GM12878 (cell line): ENCODE measurements around the gene HBP1. TPM values are rescaled to one million over a fixed set of nuclear protein-coding genes. Genes with fewer than 3 reads are reported as not detected.

Experiments used
- ATAC-seq: fragments of 200-7000 bp; cut with Tn5 transposase; 3 replicates; pipeline ENCODE4 v1.9.1; 2020; ENCODE audit warnings: mild to moderate bottlenecking, moderate library complexity
- BruUV-seq: library from RNA; stranded (reverse); fragments of 400-500 nt; replicated peaks from 2 replicates; lab custom pipeline; 2021; lab: Mats Ljungman, UMichigan
- CTCF ChIA-PET: fragments of 300-600 bp; sonication (Branson Sonifier 250); formaldehyde crosslinking; extraction: SDS; loops from one replicate; lab custom pipeline; 2021; ENCODE audit warnings: inconsistent platforms; lab: Yijun Ruan, JAX
- POLR2A ChIA-PET: fragments of 350-600 bp; formaldehyde crosslinking; extraction: SDS; loops from one replicate; lab custom pipeline; 2021; ENCODE audit warnings: inconsistent platforms; lab: Charles Lee
- RAD21 ChIA-PET: fragments of 300-600 bp; sonication (Branson Sonifier 250); formaldehyde crosslinking; loops from one replicate; lab custom pipeline; 2023; ENCODE audit warnings: antibody characterized with exemption; ENCODE audit not compliant: unreplicated experiment; lab: Charles Lee
- SMC1A ChIA-PET: fragments of 300-600 bp; sonication (Branson Sonifier 250); formaldehyde crosslinking; loops from one replicate; lab custom pipeline; 2023; ENCODE audit not compliant: unreplicated experiment, uncharacterized antibody; lab: Charles Lee
- DNase-seq: peaks from one replicate; pipeline ENCODE4 v3.0.0-alpha.2; 2011; ENCODE audit warnings: low read depth, low spot score
- FAIRE-seq: peaks from 3 replicates; lab custom pipeline; 2011; peaks lifted over from hg19 to GRCh38; lab: Jason Lieb, UNC
- H2AFZ ChIP-seq: 2 replicates; pipeline ENCODE4 v1.6.0; 2011; ENCODE audit warnings: low read depth, low read length, control low read depth; ENCODE audit not compliant: control insufficient read depth
- H3K27ac ChIP-seq: 2 replicates; pipeline ENCODE4 v1.5.1; 2011; ENCODE audit warnings: control low read depth; ENCODE audit not compliant: control insufficient read depth, insufficient read depth
- H3K27me3 ChIP-seq, 2 experiments: replicated peaks in 1 of 2; 2 replicates each; pipeline versions ENCODE4 v1.6.0 to v1.6.1; 2011; ENCODE audit warnings: low read length in 1 of 2; ENCODE audit not compliant: control insufficient read depth in 2 of 2, insufficient read depth in 2 of 2
- H3K36me3 ChIP-seq, 2 experiments: 2 replicates each; pipeline ENCODE4 v1.5.1; 2011; ENCODE audit warnings: low read length in 1 of 2; ENCODE audit not compliant: control insufficient read depth in 2 of 2, insufficient read depth in 2 of 2
- H3K4me1 ChIP-seq: 2 replicates; pipeline ENCODE4 v1.6.1; 2011; ENCODE audit warnings: mild to moderate bottlenecking, low read length, moderate library complexity, mixed read lengths; ENCODE audit not compliant: control insufficient read depth, insufficient read depth
- H3K4me2 ChIP-seq: 2 replicates; pipeline ENCODE4 v1.6.0; 2011; ENCODE audit warnings: control low read depth; ENCODE audit not compliant: control insufficient read depth, insufficient read depth
- H3K4me3 ChIP-seq: fragments of 200-600 bp; sonication (generic); 2 replicates; pipeline ENCODE4 v1.5.1; 2016
- H3K79me2 ChIP-seq: 2 replicates; pipeline ENCODE4 v1.6.0; 2011; ENCODE audit warnings: low read length; ENCODE audit not compliant: control insufficient read depth, insufficient read depth
- H3K9ac ChIP-seq: 2 replicates; pipeline ENCODE4 v1.8.0; 2011; ENCODE audit warnings: low read length, control low read depth, mixed read lengths; ENCODE audit not compliant: control insufficient read depth, insufficient read depth
- H3K9me3 ChIP-seq: replicated peaks from 3 replicates; pipeline ENCODE4 v1.5.1; 2011; ENCODE audit warnings: mild to moderate bottlenecking, low read length; ENCODE audit not compliant: control insufficient read depth, insufficient read depth
- H4K20me1 ChIP-seq: 2 replicates; pipeline ENCODE4 v1.6.0; 2011; ENCODE audit not compliant: control insufficient read depth, insufficient read depth
- ATF3 ChIP-seq: IDR thresholded peaks from 2 replicates; pipeline ENCODE4 v1.6.1; 2011; ENCODE audit warnings: low read depth, mild to moderate bottlenecking, low read length, moderate library complexity, borderline replicate concordance; ENCODE audit errors: extremely low read depth
- BRCA1 ChIP-seq: IDR thresholded peaks from 2 replicates; pipeline ENCODE4 v1.6.1; 2011; ENCODE audit warnings: low read depth, low read length, improper control_type of control experiment
- CHD2 ChIP-seq: IDR thresholded peaks from 2 replicates; pipeline ENCODE4 v1.6.1; 2011; ENCODE audit warnings: low read depth, low read length, improper control_type of control experiment, borderline replicate concordance
- EGR1 ChIP-seq, 2 experiments: IDR thresholded peaks; 1 replicate in 1 of 2; 2 replicates in 1 of 2; pipeline ENCODE4 v1.6.1; 2011 to 2012; ENCODE audit warnings: low read depth in 2 of 2, low read length in 2 of 2, borderline replicate concordance in 1 of 2, mild to moderate bottlenecking in 1 of 2, moderate library complexity in 1 of 2
- ELK1 ChIP-seq: IDR thresholded peaks from 2 replicates; pipeline ENCODE4 v1.6.1; 2012; ENCODE audit warnings: low read depth, low read length, improper control_type of control experiment
- FOS ChIP-seq: IDR thresholded peaks from 3 replicates; pipeline ENCODE4 v1.6.1; 2011; ENCODE audit warnings: borderline replicate concordance; ENCODE audit not compliant: insufficient read length; ENCODE audit errors: extremely low read depth
- GABPA ChIP-seq: IDR thresholded peaks from 2 replicates; pipeline ENCODE4 v1.6.1; 2014; ENCODE audit warnings: antibody characterized with exemption, low read depth, mild to moderate bottlenecking, inconsistent platforms
- JUND ChIP-seq: IDR thresholded peaks from 2 replicates; pipeline ENCODE4 v1.6.1; 2012; ENCODE audit warnings: low read depth, mild to moderate bottlenecking, low read length, improper control_type of control experiment, moderate library complexity
- KAT2A ChIP-seq: conservative IDR thresholded peaks from 2 replicates; pipeline ENCODE4 v1.6.1; 2011; ENCODE audit warnings: low read depth, low read length; ENCODE audit not compliant: control insufficient read depth
- MLLT1 ChIP-seq: fragments of 450-650 bp; IDR thresholded peaks from 2 replicates; pipeline ENCODE4 v1.6.1; 2016; ENCODE audit warnings: mild to moderate bottlenecking
- MYB ChIP-seq: fragments of 150-350 bp; IDR thresholded peaks from 2 replicates; pipeline ENCODE4 v1.6.1; 2014; ENCODE audit warnings: mild to moderate bottlenecking, low read depth, low read length, borderline replicate concordance
- STAT3 ChIP-seq: IDR thresholded peaks from 2 replicates; pipeline ENCODE4 v1.6.1; 2011; ENCODE audit warnings: low read depth, low read length, improper control_type of control experiment
- ZSCAN29 ChIP-seq: fragments of 450-650 bp; IDR thresholded peaks from 2 replicates; pipeline ENCODE4 v1.6.1; 2017; ENCODE audit warnings: mild to moderate bottlenecking, moderate library complexity
- WGBS: methylation state at CpG from one replicate; pipeline ENCODE4 v1.1.6; 2016; ENCODE audit warnings: low lambda C conversion rate; ENCODE audit not compliant: insufficient replicate concordance, insufficient coverage; ENCODE audit errors: missing lambda C conversion rate; 5-methylcytosine and 5-hydroxymethylcytosine counted together
- in situ Hi-C: fragments of 300-500 bp; cut with MboI; formaldehyde crosslinking; loops from 9 replicates; pipeline ENCODE4 v1.14.3; 2018; ENCODE audit warnings: mixed read lengths
- intact Hi-C: fragments of 100-400 bp; cut with micrococcal nuclease; formaldehyde crosslinking; loops from one replicate; pipeline ENCODE4 v1.14.2; 2022; ENCODE audit not compliant: unreplicated experiment
- polyA plus RNA-seq, 11 experiments: library from polyadenylated mRNA; depleted of rRNA in 4 of 11; unstranded in 6 of 11; stranded (reverse) in 5 of 11; fragments of >200 nt; fragmentation: Nextera tagmentation in 4 of 11; fragmentation: Illumina TruSeq in 1 of 11; extraction: Ambion mirVana in 4 of 11; extraction: Trizol in 1 of 11; gene quantifications; 1 replicate in 1 of 11; 2 replicates in 10 of 11; pipeline versions ENCODE4 v1.2.1 to v1.2.3, GENCODE V29; 2011 to 2016; ENCODE audit warnings: inconsistent platforms in 2 of 11, missing spikeins in 2 of 11, low read depth in 1 of 11
- total RNA-seq, 4 experiments: library from RNA; depleted of rRNA in 3 of 4; stranded (reverse); fragments of >200 nt in 3 of 4; fragmentation: Illumina TruSeq in 1 of 4; extraction: Trizol in 1 of 4; gene quantifications; 2 replicates each; pipeline versions ENCODE4 v1.2.1 to v1.2.3, GENCODE V29; 2013 to 2021

Gene HBP1
- total and polyA plus RNA-seq, 10 of the 15 experiments (the other 5 are each of a cell fraction or from before 2014, with no cell fraction given) = 5.8 to 30.9 (median 9.4) TPM

- Histone ChIP-seq H3K79me2 (no peaks in the 10 kb centered on the region), H3K9me3 (peaks cover 1% of the 10 kb centered on the region; the same call in 2 of the 3 replicates), H3K27me3 (no peaks in the 10 kb centered on the region), H3K9ac (no peak overlapping the region), H4K20me1 (no peaks in the 10 kb centered on the region), H3K27ac (no peak overlapping the region), H3K36me3 (peaks cover 2 to 10% of the 10 kb centered on the region in 2 experiments; a peak in 3 of 4 replicates), H3K4me1 (no peaks in the 10 kb centered on the region), H2AFZ (no peak overlapping the region), H3K4me3 (no peak overlapping the region), H3K4me2 (no peak overlapping the region)
- RAD21 ChIA-PET = no interaction called here
- intact Hi-C loops = no loop called here
- POLR2A ChIA-PET = interaction anchor here (0.8 kb wide), 1 partner anchor 36 kb away, joined by 3 read pairs; no protein-coding TSS in a partner anchor
- SMC1A ChIA-PET = interaction anchor here (1.0 kb wide), 1 partner anchor 413 kb away, joined by 3 read pairs; no protein-coding TSS in a partner anchor
- in situ Hi-C loops = loop anchor here (10.0 kb wide), 1 partner anchor 515 kb away; no protein-coding TSS in a partner anchor
- DNase-seq (no peak), FAIRE-seq (no peak), ATAC-seq (no peak)
- 96% methylated on average over 4 of the region's 4 CpGs for WGBS
- TF ChIP-seq GABPA (no peak), ELK1 (no peak), KAT2A (no peak), CHD2 (no peak), MYB (no peak), ZSCAN29 (no peak), ATF3 (no peak), FOS (no peak), BRCA1 (no peak), STAT3 (no peak), JUND (no peak), EGR1 (IDR thresholded peaks at IDR 0.05; ENCODE audit: borderline replicate concordance in 1 of 2, low read depth in 2 of 2, low read length in 2 of 2) (no peak), MLLT1 (no peak)
- no TSS peak for BruUV-seq
- CTCF ChIA-PET = interaction anchor here (1.1 to 1.4 kb wide), 2 partner anchors 9 to 15 kb away, joined by 4 to 5 read pairs; no protein-coding TSS in a partner anchor
These were observed 40.8 kb downstream of the HBP1 start for GRCh38 chr7:107209565-107209964.
